ENCODE measurements around the gene DEUP1. TPM values are rescaled to one million over a fixed set of nuclear protein-coding genes. Genes with fewer than 3 reads are reported as not detected.
"Not testable (repeated sequence)": the region's sequence is repeated elsewhere in the genome, so short reads cannot be mapped to it uniquely, and the experiment has no call there.

Gene DEUP1
- total and polyA plus RNA-seq, 2 experiments from 2014 or later, result not detected

GRCh38 chr11:93458286-93458685 is 127.7 kb downstream of the DEUP1 start:
- Histone ChIP-seq H2AFZ (no peak overlapping the region), H3F3A (ENCODE audit: insufficient read depth) (no peaks in the 10 kb centered on the region), H3K79me2 (ENCODE audit: insufficient read depth) (no peaks in the 10 kb centered on the region), H3K4me1 (ENCODE audit: insufficient read depth) (no peaks in the 10 kb centered on the region), H3K36me3 (ENCODE audit: low read depth) (no peaks in the 10 kb centered on the region), H3K9ac (no peak overlapping the region), H4K20me1 (ENCODE audit: insufficient read depth) (no peaks in the 10 kb centered on the region), H3K4me2 (ENCODE audit: unreplicated experiment) (no peak overlapping the region), H3K9me3 (ENCODE audit: low read depth) (no peaks in the 10 kb centered on the region), H3K27ac (no peak overlapping the region), H3K27me3 (replicated peaks; ENCODE audit: insufficient read depth) (no peaks in the 10 kb centered on the region), H3K4me3 (no peak overlapping the region), H3K9me2 (ENCODE audit: insufficient read depth) (no peaks in the 10 kb centered on the region)
- DNase-seq, result no peak
- TF ChIP-seq EZH2 (IDR thresholded peaks at IDR 0.05; ENCODE audit: insufficient read depth, poor library complexity, severe bottlenecking), result no peak
- no peak for TF ChIP-seq EZH2phosphoT487 (IDR thresholded peaks at IDR 0.05; ENCODE audit: insufficient read depth, low read depth)
- 52 to 64% methylated on average over 9 of the region's 9 CpGs for WGBS, 2 experiments (ENCODE audit: low coverage in 1 of 2, low lambda C conversion rate in 2 of 2, missing lambda C conversion rate in 2 of 2)
- in situ Hi-C loops (cut with MboI), result no loop called here

GRCh38 chr11:93463666-93464065 is 133.1 kb downstream of the DEUP1 start:
- H2AFZ ChIP-seq; H3K4me2 ChIP-seq (ENCODE audit: unreplicated experiment); H3F3A ChIP-seq (ENCODE audit: insufficient read depth); H3K79me2 ChIP-seq (ENCODE audit: insufficient read depth); H3K36me3 ChIP-seq (ENCODE audit: low read depth); in situ Hi-C loops (cut with MboI); DNase-seq; H4K20me1 ChIP-seq (ENCODE audit: insufficient read depth); H3K27ac ChIP-seq; H3K9ac ChIP-seq; H3K4me1 ChIP-seq (ENCODE audit: insufficient read depth); H3K4me3 ChIP-seq; H3K27me3 ChIP-seq (replicated peaks; ENCODE audit: insufficient read depth); H3K9me2 ChIP-seq (ENCODE audit: insufficient read depth); H3K9me3 ChIP-seq (ENCODE audit: low read depth): not testable (repeated sequence)
- WGBS, 2 experiments (ENCODE audit: low coverage in 1 of 2, low lambda C conversion rate in 2 of 2, missing lambda C conversion rate in 2 of 2), result 70 to 72% methylated on average over 4 of the region's 4 CpGs

- H3K79me2 ChIP-seq (ENCODE audit: insufficient read depth), result no peaks in the 10 kb centered on the region
- in situ Hi-C loops (cut with MboI), result no loop called here
- no peaks in the 10 kb centered on the region for H3K4me1 ChIP-seq (ENCODE audit: insufficient read depth)
- no peaks in the 10 kb centered on the region for H3K9me3 ChIP-seq (ENCODE audit: low read depth)
- H3K27ac ChIP-seq, result no peak overlapping the region
- no peak for TF ChIP-seq EZH2 (IDR thresholded peaks at IDR 0.05; ENCODE audit: insufficient read depth, poor library complexity, severe bottlenecking)
- no peak for TF ChIP-seq EZH2phosphoT487 (IDR thresholded peaks at IDR 0.05; ENCODE audit: insufficient read depth, low read depth)
- no peaks in the 10 kb centered on the region for H3K9me2 ChIP-seq (ENCODE audit: insufficient read depth)
- DNase-seq, result no peak
- no peaks in the 10 kb centered on the region for H3K36me3 ChIP-seq (ENCODE audit: low read depth)
- no peak overlapping the region for H3K4me3 ChIP-seq
- H4K20me1 ChIP-seq (ENCODE audit: insufficient read depth), result no peaks in the 10 kb centered on the region
- 16 to 17% methylated on average over 3 of the region's 3 CpGs for WGBS, 2 experiments (ENCODE audit: low coverage in 1 of 2, low lambda C conversion rate in 2 of 2, missing lambda C conversion rate in 2 of 2)
- no peak overlapping the region for H3K4me2 ChIP-seq (ENCODE audit: unreplicated experiment)
- no peak overlapping the region for H2AFZ ChIP-seq
- no peak overlapping the region for H3K9ac ChIP-seq
- H3F3A ChIP-seq (ENCODE audit: insufficient read depth), result no peaks in the 10 kb centered on the region
- no peaks in the 10 kb centered on the region for H3K27me3 ChIP-seq (replicated peaks; ENCODE audit: insufficient read depth)
Measured at GRCh38 chr11:93464927-93465540, 134.5 kb downstream of the DEUP1 start.

GRCh38 chr11:93467054-93467453 is 136.5 kb downstream of the DEUP1 start:
- Histone ChIP-seq H3F3A (ENCODE audit: insufficient read depth) (no peaks in the 10 kb centered on the region), H3K9ac (no peak overlapping the region), H3K4me2 (ENCODE audit: unreplicated experiment) (no peak overlapping the region), H4K20me1 (ENCODE audit: insufficient read depth) (no peaks in the 10 kb centered on the region), H3K9me2 (ENCODE audit: insufficient read depth) (no peaks in the 10 kb centered on the region), H3K4me3 (no peak overlapping the region), H3K27ac (no peak overlapping the region), H3K4me1 (ENCODE audit: insufficient read depth) (no peaks in the 10 kb centered on the region), H3K9me3 (ENCODE audit: low read depth) (no peaks in the 10 kb centered on the region), H3K27me3 (replicated peaks; ENCODE audit: insufficient read depth) (no peaks in the 10 kb centered on the region), H3K79me2 (ENCODE audit: insufficient read depth) (no peaks in the 10 kb centered on the region), H2AFZ (no peak overlapping the region), H3K36me3 (ENCODE audit: low read depth) (no peaks in the 10 kb centered on the region)
- in situ Hi-C loops (cut with MboI), result no loop called here
- no peak for DNase-seq
- 21 to 34% methylated on average over 4 of the region's 4 CpGs for WGBS, 2 experiments (ENCODE audit: low coverage in 1 of 2, low lambda C conversion rate in 2 of 2, missing lambda C conversion rate in 2 of 2)
- no peak for TF ChIP-seq EZH2 (IDR thresholded peaks at IDR 0.05; ENCODE audit: insufficient read depth, poor library complexity, severe bottlenecking)
- no peak for TF ChIP-seq EZH2phosphoT487 (IDR thresholded peaks at IDR 0.05; ENCODE audit: insufficient read depth, low read depth)

GRCh38 chr11:93468290-93468689 is 137.7 kb downstream of the DEUP1 start:
- no peak overlapping the region for H3K4me2 ChIP-seq (ENCODE audit: unreplicated experiment)
- in situ Hi-C loops (cut with MboI), result no loop called here
- WGBS, 2 experiments (ENCODE audit: low coverage in 1 of 2, low lambda C conversion rate in 2 of 2, missing lambda C conversion rate in 2 of 2), result 41 to 42% methylated on average over 5 of the region's 5 CpGs

More at GRCh38 chr11:93468290-93468689, 137.7 kb downstream of the DEUP1 start:
- no peak overlapping the region for H3K4me3 ChIP-seq
- no peaks in the 10 kb centered on the region for H3K36me3 ChIP-seq (ENCODE audit: low read depth)
- no peaks in the 10 kb centered on the region for H3K27me3 ChIP-seq (replicated peaks; ENCODE audit: insufficient read depth)
- H3K27ac ChIP-seq, result no peak overlapping the region
- DNase-seq, result no peak
- H3K9ac ChIP-seq, result no peak overlapping the region
- no peaks in the 10 kb centered on the region for H3K4me1 ChIP-seq (ENCODE audit: insufficient read depth)
- no peaks in the 10 kb centered on the region for H3F3A ChIP-seq (ENCODE audit: insufficient read depth)
- H3K9me2 ChIP-seq (ENCODE audit: insufficient read depth), result no peaks in the 10 kb centered on the region
- no peak for TF ChIP-seq EZH2 (IDR thresholded peaks at IDR 0.05; ENCODE audit: insufficient read depth, poor library complexity, severe bottlenecking)
- no peak for TF ChIP-seq EZH2phosphoT487 (IDR thresholded peaks at IDR 0.05; ENCODE audit: insufficient read depth, low read depth)
- no peaks in the 10 kb centered on the region for H4K20me1 ChIP-seq (ENCODE audit: insufficient read depth)
- no peak overlapping the region for H2AFZ ChIP-seq
- H3K79me2 ChIP-seq (ENCODE audit: insufficient read depth), result no peaks in the 10 kb centered on the region
- H3K9me3 ChIP-seq (ENCODE audit: low read depth), result no peaks in the 10 kb centered on the region
